Activated CD8-positive, alpha-beta memory T cell treated with anti-CD3 and anti-CD28 coated beads, Interleukin-2, amount 50 U/mL, for 24 hours (primary cell): ENCODE data around the gene NUDT2.

Experiments used
- DNase-seq: peaks from one replicate; pipeline ENCODE4 v3.0.0-alpha.2; 2020; ENCODE audit errors: extremely low read depth

Gene NUDT2

DNA sequence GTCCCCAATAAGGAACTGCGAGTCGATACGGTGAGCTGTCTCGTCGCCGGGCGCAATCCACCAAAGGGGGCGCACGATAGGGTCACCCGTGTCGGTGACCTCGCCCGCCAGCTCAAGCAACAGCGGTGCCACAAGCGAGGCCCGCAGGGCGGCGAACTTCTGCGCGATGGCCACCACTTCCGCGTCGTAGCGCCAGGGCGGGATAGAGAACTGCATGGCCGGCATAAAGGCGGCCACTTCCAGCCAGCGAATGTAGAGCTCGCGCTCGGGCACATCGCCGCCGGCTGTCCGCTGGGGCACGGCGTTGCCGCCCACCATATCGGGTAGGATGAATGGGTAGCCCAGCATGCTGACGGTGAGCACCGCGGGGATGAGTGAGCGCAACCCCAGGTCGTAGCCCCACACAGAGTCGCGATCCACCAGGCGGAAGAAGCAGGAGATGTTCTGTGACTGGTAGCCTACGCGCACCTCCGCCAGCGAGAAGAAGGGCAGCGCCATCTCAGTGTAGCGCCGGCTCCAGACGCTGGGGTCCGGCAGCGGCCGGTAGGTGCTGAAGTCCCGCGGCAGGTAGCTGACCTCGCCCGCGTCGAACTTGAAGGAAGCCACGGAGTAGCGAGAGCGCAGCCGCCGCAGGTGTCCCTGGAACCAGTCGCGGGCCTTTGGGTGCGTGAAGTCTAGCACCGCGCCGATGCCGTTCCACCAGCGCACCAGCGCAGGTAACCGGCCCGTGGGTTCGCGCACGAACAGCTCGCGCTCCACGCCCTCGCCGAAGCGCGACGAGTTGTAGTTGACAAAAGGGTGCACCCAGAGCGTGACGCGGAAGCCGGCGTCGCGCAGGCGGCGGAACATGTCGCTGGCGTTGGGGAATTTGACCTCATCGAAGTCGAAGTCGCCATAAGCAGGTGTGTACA, 41.9 kb downstream of the NUDT2 start:
- DNase-seq: no peak

DNA sequence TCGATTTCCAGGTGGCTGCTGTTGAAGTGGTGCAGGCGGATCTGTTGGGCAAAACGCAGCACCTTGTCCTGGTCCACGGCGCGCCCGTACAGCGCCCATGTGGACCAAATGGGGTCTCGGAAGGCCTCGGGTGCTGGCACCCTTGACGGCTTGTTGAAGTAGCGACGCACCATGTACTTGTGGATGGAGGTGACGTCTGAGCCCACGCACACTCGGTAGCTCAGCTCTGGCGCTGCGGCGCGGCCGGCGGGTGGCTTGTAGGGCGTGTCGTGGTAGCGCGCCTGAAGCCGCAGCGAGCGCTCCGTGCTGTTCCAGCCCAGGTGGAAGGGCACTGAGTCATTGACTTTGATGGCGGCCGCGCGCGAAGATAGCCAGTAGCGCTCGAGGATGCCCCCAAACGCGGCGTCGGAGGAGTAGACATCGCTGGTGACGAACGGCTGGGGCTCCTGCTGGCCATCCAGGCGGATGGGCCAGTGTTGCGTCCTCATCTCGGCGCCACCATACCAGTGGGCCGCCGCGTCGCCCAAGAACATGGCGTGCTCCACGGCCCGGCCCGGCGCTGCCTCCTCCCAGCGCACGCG, 42.6 kb downstream of the NUDT2 start:
- no peak for DNase-seq

DNA sequence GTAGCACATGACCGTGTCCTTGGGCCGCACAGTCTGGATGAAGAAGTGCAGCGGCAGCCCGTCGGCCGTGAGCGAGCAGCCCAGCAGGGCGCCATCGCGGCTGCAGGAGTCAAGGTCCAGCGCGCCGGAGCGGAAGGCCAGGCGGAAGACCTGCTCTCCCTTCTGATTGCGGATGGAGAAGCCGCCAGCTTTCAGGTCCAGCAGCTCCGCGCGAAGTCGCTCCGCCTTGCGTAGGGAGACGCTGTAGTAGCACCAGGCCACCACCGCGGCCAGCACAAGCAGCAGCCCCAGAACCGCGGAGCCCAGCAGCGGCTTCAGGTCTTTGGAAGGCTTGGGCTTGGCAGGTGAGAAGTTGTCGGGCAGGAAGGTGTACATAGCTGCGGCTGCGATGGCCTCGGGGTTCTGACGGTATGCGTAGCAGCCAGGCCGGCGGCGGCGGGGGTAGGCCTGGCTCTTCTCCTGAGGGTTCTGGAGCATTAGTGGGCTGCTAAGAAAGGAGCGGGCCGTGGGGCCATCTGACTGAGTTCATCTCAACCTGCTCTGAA, 43.2 kb downstream of the NUDT2 start:
- no peak for DNase-seq

DNA sequence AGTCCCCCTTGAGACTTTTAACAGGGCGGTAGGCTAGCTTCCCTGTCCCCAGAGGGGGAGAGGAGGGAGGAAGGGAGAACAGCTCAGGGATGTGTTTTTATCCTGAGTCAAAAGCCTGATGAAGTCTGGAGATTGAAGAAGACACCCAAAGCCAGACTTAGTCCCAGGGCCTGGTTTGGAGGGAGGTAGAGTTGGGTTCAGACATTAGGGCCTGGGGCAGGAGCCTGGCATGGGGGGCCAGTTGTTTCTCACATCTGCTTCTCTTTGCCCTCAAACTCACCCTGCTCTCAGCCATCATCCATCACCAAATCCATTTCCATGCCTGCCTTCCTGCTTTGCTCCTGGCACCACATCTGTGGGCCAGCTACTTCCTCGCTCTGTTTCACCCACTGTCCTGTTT, 44.4 kb downstream of the NUDT2 start:
- no peak for DNase-seq

DNA sequence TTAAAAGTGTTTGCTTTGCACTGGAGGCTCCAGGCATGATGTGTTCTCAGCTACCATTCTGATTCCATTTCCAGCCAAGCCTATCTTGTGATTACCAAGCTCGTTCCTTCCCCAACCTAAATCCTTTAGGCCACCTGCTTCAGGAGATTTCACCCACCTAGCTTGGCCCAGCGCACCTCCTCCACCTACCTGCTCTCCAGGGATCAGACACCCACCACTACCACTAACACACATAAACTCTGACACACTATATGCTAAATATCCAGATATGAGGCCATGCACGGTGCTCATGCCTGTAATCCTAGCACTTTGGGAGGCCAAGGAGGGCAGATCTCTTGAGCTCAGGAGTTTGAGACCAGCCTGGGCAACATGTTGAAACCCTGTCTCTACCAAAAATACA, 45.0 kb downstream of the NUDT2 start:
- no peak for DNase-seq

DNA sequence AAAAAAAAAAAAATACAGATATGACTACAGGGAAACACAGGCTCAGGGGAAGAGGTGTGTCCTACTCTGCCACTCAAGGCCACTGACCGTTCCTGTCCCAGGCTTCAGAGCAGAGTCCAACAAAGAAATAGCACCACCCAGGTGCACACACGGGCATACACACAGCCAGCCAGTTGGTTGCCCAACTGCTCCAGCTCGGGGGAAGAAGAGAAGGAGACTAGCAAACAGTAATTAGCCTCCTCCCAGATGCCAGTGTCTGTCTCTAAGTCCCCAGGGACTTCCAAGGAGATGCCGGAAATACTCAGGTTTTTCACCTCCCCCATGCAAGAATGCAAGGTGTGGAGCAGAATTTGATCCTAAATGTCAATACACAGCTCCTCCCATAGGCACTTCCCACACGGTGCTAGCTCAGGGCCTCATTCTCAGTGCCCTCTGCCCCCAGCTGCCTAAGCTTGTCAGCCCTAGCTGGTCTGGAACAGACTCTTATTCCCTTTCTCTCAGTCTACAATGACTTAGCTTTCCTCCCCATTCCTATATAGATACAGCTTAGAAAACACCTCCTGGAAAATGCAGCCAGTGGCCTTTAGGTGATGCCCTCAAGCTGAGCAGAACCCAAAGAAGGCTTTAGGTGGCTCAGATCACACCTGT, 45.7 kb downstream of the NUDT2 start:
- DNase-seq: no peak

DNA sequence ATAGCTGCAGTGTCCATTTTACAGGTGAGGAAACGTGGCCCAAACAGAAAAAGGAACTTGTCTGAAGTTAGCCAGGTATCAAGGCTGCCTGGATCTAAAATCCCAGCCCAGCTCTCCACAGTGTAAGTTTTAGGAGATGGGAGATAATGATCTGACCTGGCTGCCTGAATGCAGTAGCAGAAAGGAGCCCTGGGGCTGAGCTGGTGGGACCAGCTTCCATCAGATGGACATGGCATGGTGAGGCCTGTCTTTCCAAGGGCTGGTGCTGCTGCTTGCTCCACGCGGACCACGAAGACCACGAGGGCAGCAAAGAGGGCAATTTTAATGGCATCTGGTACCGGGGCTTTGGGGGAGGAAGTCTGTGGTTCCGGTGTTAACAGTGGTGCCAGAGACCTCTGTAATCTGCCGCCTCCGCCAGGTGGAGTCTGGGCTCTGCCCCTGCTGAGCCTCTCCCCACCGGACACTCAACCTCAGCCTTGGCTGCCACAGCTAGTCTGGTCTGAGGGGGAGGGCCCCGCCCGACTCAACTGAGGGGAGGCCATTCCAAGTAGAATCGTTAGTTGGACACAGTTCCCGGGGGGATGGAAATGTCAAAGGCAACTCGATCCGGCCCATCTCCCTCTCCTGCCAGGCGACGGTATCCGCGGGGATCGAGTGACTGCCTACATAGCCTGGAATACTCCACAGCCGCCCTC, 46.7 kb downstream of the NUDT2 start:
- no peak for DNase-seq

DNA sequence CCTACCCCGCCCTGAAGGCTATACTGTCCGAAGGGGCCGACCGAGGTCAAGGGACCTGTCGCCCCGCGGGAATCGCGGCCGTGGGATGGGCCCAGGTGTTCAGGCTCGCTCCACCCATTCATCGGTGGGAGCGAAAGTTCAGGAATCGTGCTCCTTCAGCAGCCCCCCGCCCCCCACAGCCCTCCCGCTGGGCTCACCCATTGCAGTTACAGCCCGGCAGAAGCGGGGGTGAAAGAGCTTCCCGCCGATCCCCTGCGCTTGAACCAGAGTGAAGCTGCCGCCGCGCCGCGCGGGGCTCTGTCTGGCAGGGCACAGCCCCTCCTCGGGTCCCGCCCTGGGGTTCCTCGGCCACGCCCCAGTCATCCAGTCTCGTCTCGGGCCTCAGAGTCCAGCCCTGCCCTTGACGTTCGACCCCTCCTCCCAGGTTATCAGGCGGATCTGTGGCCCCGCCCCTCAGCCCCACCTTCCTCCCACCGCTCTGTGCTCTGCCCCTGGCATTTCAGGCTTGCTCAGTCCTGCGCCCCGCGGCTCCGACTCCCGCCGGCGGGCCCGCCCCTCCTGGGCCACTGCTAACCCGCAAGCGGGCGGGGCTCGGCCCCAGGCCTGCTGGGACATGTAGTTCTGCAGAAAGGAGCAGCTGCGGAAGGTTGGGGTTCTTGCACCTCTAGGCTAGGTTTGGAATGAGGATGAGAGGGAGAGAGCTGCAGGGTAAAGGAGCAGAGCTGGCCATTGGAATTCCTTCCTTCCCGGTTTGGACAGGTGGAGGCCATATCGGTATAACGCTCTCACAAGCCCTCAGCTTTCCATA, 47.4 kb downstream of the NUDT2 start, which contains the start of gene MYORG:
MYORG (minus strand) TSS at position 303 of the 808 bp plus-strand sequence. CDS start 3,955 bp downstream, outside the sequence.
- DNase-seq: peak; percentile 92

DNA sequence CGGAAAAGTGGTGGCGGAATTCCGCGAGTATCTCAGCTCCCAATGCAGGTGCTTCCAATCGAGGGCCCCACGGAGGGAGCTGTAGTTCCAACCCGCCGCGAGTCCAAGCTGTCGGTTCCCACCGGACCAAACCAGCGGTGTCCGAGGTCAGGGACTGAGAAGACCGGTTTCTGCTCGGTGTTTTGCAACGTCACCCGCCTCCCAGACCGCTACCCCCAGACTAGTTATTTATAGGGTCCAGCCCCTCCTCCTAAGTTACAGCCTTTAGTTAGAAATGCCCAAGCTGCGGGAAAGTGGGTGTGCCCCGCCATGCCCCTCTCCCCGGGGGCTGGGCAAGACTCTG, 48.0 kb downstream of the NUDT2 start:
- DNase-seq: no peak

DNA sequence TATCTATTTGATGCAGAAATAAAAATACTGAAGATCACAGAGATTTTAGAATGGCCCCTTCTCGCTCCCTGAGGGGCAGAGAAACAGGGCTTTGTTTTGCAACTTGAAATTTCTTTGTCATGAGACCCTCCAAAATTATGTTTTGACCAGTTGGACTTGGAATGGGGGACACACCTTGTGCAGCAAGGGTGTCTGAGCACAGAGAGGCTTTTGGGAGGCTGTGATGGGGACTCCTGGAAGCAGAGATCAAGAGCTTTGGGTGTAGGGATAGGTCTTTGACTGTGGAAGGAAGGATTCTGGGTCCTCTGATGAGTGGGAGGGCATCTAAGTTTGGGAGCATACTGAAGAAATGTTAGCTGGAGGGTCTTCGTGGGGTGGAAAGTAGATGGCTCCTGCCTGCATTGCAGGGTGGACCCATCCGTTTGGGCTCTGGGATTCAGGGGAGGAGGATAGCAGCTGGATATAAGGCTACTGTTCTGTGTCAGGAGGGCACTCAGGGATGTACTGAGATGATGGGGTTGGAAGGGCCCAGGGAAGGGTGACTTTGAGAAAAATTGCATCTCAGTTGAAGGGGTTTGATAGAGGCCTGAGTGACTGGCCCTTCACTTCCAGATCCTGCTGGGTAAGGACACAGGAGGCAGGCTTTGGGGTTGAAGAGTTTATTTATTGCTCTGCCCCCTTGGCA, 49.1 kb downstream of the NUDT2 start:
- no peak for DNase-seq

DNA sequence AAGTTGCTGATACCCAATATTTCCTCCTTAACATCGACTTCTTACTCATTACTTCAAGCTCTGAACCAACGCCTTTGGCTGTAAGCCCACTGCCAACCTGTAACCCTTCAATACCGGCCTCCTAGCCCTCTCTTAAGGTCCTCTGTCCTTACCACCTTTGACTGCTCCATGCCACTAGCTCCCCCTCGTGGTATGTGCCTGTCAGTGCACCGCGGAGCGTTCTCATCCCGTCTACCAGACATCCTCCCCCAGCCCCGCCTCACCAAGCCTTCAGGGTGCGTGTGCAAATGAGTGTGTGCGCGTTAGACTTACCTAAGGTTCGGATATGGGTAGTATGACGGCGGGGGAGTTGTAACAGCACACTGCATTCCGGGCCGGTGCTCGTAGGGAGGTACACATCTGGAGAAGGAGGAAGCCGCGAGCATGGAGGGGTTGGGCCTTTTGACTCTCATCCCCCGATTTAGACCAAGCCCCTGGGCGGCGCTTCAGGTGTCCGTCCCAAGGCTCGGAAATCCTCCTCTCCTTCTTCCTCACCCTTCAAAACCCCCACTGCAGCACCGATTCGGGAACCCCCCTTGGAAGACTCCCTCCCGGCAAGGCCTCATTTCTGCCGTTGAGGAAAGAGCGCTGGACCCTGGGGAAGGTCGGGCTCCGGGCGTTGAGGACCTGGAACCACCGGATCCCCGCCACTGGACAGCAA, 50.1 kb downstream of the NUDT2 start:
- DNase-seq: peak; percentile 80

DNA sequence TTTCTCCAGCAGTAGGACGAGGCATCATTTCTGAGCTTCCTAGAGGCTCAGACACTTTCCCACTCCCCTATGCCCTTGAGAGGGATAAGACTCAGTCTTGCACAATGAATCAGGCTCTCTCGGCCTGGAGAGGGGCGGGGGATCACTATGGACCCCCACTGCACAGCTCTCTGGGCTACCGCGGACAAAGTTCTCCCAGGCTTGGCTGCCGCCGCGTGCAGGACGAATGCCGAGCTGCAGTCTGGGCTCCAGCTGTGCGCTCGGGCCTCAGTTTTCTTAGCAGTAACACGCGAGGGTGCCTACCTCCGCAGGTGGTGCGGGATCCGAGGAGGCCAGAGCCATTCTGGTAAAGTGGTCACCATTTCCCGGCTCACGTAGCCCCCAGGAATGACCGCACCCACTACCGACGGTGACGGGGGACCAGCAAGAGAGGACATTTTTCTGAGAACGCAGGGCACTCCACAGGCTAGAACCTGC, 50.7 kb downstream of the NUDT2 start:
- no peak for DNase-seq

DNA sequence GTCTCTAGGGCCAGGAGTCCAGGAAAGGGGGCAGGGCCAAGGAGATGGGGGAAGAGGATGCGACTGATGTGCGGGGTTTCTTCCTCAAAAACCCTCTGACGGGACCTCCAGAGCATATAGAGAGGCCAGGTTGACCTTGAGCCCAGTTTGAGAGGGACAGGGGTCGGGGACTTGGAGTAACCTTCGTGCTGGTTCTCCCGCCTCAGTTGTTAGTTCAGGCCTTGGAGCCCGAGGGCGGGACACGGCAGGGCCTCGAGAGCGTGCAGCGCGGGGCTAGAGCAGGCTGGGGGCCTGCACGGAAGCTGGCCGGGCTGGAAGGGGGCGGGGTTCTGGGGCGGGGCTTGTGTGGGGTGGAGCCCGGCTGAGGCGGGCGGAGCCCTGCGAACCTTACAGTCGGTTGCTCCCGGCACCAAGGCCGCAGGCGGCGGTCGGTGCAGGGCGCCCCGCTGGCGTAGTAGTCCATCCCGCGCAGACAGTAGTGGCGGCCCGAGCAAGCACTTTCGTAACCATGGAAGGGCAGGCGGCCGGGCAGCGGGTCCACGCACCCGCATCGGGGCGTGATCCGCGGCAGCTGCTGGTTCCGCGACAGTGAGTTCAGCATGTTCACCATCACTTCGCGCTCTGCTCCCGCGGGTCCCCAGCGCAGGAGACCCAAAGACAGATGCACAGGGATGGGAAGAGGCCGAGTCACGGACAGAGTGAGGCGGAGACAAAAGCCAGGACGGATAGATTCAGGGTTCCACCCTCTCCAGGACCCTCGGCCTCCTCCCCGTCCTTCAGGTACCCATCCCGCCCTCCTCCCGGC, 51.3 kb downstream of the NUDT2 start:
- DNase-seq: peak; percentile 23

DNA sequence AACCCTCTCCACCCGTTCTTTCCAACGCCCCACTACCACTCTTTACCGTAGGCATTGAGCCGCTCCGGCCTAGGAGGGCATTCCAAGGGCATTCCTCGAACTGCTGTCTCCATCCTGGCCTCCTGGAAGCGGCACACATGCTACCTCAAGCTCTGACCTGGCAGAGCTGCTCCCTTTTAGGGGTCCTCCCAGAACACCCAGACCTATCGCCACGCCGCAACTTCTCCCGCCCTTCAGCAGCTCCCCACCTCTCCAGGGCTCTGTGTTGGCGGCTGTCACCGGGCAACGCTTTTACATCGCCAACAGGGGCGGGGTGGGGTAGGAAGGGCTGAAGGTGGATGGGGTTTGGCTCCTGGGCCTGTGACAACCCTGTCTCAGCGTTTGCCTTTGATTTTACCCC, 52.0 kb downstream of the NUDT2 start:
- no peak for DNase-seq

DNA sequence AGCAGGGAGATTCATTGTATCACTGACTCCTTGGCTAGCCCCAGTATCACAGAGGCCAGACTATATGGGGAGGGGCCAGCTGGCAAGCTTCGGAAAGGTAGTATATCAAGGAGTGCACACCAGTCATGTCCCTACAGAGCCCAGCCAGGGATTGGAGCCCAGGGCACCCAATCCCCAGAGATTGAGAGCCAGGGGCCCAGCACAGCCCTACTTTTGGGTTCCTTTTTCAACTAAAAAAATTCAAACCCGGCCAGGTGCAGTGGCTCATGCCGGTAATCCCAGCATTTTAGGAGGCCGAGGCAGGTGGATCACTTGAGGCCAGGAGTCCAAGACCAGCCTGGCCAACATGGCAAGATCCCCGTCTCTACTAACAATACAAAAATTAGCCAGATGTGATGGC, 52.7 kb downstream of the NUDT2 start:
- DNase-seq: no peak

DNA sequence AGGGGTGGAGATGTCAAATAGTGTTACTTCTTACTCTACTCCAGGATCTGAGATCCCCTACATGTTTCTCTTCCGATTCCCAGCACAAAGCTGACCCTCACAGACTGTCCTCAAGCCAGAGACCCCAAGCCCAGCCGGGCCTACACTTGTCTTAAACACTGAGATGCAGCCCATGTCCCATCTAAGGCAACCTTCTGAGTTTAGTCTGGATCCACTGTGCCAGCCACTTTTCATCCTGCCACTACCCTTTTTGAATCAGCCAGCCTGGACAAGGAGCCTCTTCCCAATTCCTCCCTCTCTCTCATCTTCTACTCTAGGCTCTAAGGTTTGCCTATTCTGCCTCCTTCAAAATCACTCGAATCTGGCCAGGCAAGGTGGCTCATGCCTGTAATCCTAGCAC, 53.5 kb downstream of the NUDT2 start:
- DNase-seq: no peak

DNA sequence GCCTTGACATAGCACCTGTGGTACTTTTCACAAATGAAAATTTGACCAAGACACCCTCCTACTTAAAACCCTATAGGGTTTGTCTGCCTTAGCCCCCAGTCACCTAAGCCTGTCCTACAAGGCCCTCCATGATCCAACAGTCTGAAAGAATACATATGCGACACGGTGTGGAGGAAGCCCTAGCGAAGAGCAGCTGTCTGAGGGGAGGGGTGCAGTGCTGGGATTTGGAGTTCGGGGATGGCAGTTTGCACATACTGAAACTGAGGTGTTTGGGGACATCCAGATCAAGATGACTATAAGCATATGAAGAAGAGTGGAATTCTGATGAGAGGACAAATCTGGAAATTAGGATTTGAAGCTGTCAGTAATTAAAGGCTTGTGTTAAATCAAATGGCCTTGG, 54.5 kb downstream of the NUDT2 start:
- DNase-seq: no peak

DNA sequence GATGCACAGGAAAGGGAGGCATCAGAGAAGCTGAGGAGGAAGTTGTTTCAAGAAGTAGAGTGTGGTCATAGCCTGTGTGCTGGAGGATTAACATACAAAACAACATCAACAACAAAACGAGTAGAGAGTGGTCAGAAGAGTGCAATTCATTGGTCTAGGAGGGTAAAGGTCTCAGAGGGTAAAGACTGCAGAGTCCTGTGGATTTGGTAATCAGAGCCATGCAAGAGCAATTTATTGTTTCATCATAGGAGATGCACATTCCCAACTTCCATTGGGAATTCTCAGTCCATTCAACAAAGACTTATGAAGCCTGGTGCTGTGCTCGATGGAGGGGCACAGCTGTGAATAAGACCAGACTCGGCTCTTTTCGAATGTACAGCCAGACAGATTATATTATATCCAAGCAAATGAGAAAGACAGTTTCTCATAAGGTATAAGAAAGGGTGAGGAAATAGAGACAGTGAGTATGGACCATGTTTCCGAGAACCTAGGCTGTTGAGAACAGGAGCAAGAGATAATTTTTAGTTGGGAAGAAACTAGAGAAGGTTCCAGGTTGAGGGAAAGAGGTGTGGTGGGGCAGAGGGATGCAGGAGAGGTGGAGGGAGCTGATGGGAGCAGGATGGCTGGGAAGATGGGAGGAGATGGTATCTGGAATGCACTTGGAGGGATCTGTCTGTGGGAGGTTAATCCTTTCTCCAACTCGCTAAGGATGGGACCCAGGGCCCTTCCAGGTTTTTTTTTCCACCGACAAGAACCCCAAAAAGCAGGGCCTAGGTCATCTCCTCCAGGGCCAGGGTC, 55.2 kb downstream of the NUDT2 start:
- no peak for DNase-seq
